K562 (cell line): Measurements from ENCODE around the gene ATG4C. TPM values are rescaled to one million over a fixed set of nuclear protein-coding genes. Genes with fewer than 3 reads are reported as not detected.

ENCODE experiments used
- ATF3 ChIP-seq, 2 experiments: fragments of 450-650 bp in 1 of 2; sonication (generic) in 1 of 2; formaldehyde crosslinking in 1 of 2; IDR thresholded peaks in 1 of 2; conservative IDR thresholded peaks in 1 of 2; 2 replicates each; pipeline versions ENCODE4 v1.6.1 to v1.8.1; 2016 to 2023; ENCODE audit warnings: mild to moderate bottlenecking in 2 of 2, moderate library complexity in 2 of 2, inconsistent platforms in 1 of 2, missing genetic modification reagents in 1 of 2
- FOXJ2 ChIP-seq: fragments of 200-800 bp; sonication (Bioruptor generic); IDR thresholded peaks from 2 replicates; pipeline ENCODE4 v1.6.1; 2016; ENCODE audit warnings: missing genetic modification characterization, missing compliant biosample characterization
- HNRNPLL ChIP-seq: fragments of 200-400 bp; formaldehyde crosslinking; IDR thresholded peaks from 2 replicates; pipeline ENCODE4 v1.6.1; 2017; ENCODE audit warnings: low read length, low read depth, mild to moderate bottlenecking; ENCODE audit not compliant: poor library complexity, severe bottlenecking
- POLR2G ChIP-seq: fragments of 200-400 bp; formaldehyde crosslinking; IDR thresholded peaks from 2 replicates; pipeline ENCODE4 v1.6.1; 2017; ENCODE audit warnings: low read depth, mild to moderate bottlenecking, antibody characterized with exemption, low read length, moderate library complexity
- POU5F1 ChIP-seq: fragments of 150-350 bp; IDR thresholded peaks from 2 replicates; pipeline ENCODE4 v1.6.1; 2014; ENCODE audit warnings: borderline replicate concordance, low read length, low read depth, mild to moderate bottlenecking; ENCODE audit not compliant: partially characterized antibody
- RNF2 ChIP-seq: sonication (generic); IDR thresholded peaks from 2 replicates; pipeline ENCODE4 v1.6.1; 2016
- SMAD2 ChIP-seq: fragments of 150-350 bp; IDR thresholded peaks from 2 replicates; pipeline ENCODE4 v1.6.1; 2014; ENCODE audit warnings: low read depth, mild to moderate bottlenecking, low read length
- TAF15 ChIP-seq: fragments of 200-400 bp; formaldehyde crosslinking; IDR thresholded peaks from 2 replicates; pipeline ENCODE4 v1.6.1; 2017; ENCODE audit warnings: mild to moderate bottlenecking, low read depth, low read length, moderate library complexity
- ZBTB26 ChIP-seq: fragments of 450-650 bp; formaldehyde crosslinking; IDR thresholded peaks from 2 replicates; pipeline ENCODE4 v1.4.0; 2022; ENCODE audit warnings: missing genetic modification characterization
- ZFP1 ChIP-seq: fragments of 450-650 bp; formaldehyde crosslinking; IDR thresholded peaks from 2 replicates; pipeline ENCODE4 v1.4.0; 2020; ENCODE audit warnings: mild to moderate bottlenecking, mixed read lengths
- ZNF165 ChIP-seq: fragments of 250-450 bp; sonication (Bioruptor Pico); IDR thresholded peaks from 2 replicates; pipeline ENCODE4 v1.4.0; 2020; ENCODE audit warnings: borderline replicate concordance
- ZNF324 ChIP-seq: fragments of 250-450 bp; sonication (Bioruptor Pico); IDR thresholded peaks from 2 replicates; pipeline ENCODE4 v1.4.0; 2020; ENCODE audit warnings: mild to moderate bottlenecking
- polyA plus RNA-seq, 8 experiments: library from polyadenylated mRNA; depleted of rRNA in 4 of 8; stranded (reverse) in 5 of 8; unstranded in 3 of 8; fragments of >200 nt; fragmentation: Nextera tagmentation in 2 of 8; fragmentation: Illumina TruSeq in 1 of 8; extraction: Ambion mirVana in 2 of 8; extraction: Trizol in 1 of 8; gene quantifications; 2 replicates each; pipeline versions ENCODE4 v1.2.1 to v1.2.3, GENCODE V29; 2011 to 2014; ENCODE audit warnings: inconsistent platforms in 1 of 8, missing spikeins in 1 of 8
- total RNA-seq, 7 experiments: library from RNA; depleted of rRNA in 6 of 7; stranded (reverse); fragments of >200 nt in 6 of 7; fragmentation: Illumina TruSeq in 2 of 7; extraction: Trizol in 2 of 7; gene quantifications; 2 replicates each; pipeline versions ENCODE4 v1.2.1 to v1.2.3, GENCODE V29; 2011 to 2021; ENCODE audit warnings: low replicate concordance in 1 of 7
- TF ChIP-seq, protein P1 (sequence below): sonication (generic); IDR thresholded peaks from 2 replicates; pipeline ENCODE4 v1.6.1; 2016
- TF ChIP-seq, protein P2 (sequence below): sonication (generic); formaldehyde crosslinking; IDR thresholded peaks from 2 replicates; pipeline ENCODE4 v1.8.0; 2022; ENCODE audit warnings: mild to moderate bottlenecking, low read depth, missing genetic modification reagents

Gene ATG4C
- total and polyA plus RNA-seq, 9 of the 15 experiments (the other 6 are each of a cell fraction or from before 2014, with no cell fraction given), result 7.6 to 35.8 (median 16.1) TPM

GRCh38 chr1:62774971-62775595, 8.8 kb upstream of the ATG4C start (continued):
- TF ChIP-seq POU5F1 (no peak), RNF2 (no peak), ZFP1 (CRISPR knock-in tag) (no peak), SMAD2 (no peak), POLR2G (no peak), ZBTB26 (CRISPR knock-in tag) (no peak), FOXJ2 (tag) (0 out of 2 replicates have a peak, but pooled peaks have one; percentile 24), HNRNPLL (no peak), ZNF324 (CRISPR knock-in tag) (no peak), ZNF165 (CRISPR knock-in tag) (no peak), ATF3 (IDR thresholded peaks at IDR 0.05) (no peak), ATF3 (CRISPR knock-in tag; conservative IDR thresholded peaks at IDR 0.05) (no peak), TAF15 (no peak)
- TF ChIP-seq, protein P1, sequence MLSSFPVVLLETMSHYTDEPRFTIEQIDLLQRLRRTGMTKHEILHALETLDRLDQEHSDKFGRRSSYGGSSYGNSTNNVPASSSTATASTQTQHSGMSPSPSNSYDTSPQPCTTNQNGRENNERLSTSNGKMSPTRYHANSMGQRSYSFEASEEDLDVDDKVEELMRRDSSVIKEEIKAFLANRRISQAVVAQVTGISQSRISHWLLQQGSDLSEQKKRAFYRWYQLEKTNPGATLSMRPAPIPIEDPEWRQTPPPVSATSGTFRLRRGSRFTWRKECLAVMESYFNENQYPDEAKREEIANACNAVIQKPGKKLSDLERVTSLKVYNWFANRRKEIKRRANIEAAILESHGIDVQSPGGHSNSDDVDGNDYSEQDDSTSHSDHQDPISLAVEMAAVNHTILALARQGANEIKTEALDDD, result peak; percentile 80
- TF ChIP-seq, protein P2, sequence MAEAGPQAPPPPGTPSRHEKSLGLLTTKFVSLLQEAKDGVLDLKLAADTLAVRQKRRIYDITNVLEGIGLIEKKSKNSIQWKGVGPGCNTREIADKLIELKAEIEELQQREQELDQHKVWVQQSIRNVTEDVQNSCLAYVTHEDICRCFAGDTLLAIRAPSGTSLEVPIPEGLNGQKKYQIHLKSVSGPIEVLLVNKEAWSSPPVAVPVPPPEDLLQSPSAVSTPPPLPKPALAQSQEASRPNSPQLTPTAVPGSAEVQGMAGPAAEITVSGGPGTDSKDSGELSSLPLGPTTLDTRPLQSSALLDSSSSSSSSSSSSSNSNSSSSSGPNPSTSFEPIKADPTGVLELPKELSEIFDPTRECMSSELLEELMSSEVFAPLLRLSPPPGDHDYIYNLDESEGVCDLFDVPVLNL (CRISPR knock-in tag), result no peak
